HCT116 (cell line): ENCODE measurements around the gene C4BPA. TPM values are rescaled to one million over a fixed set of nuclear protein-coding genes. Genes with fewer than 3 reads are reported as not detected.

Source experiments
- ATAC-seq: fragments of 200-7000 bp; cut with Tn5 transposase; 2 replicates; pipeline ENCODE4 v1.9.1; 2020; ENCODE audit warnings: mild to moderate bottlenecking, moderate library complexity
- BruUV-seq: library from RNA; stranded (reverse); fragments of 400-500 nt; replicated peaks from 2 replicates; lab custom pipeline; 2021; lab: Mats Ljungman, UMichigan
- CTCF ChIA-PET: fragments of 300-600 bp; sonication (Branson Sonifier 250); formaldehyde crosslinking; loops from one replicate; lab custom pipeline; 2021; ENCODE audit warnings: antibody characterized with exemption; lab: Charles Lee
- POLR2A ChIA-PET: fragments of 300-600, 350-600 bp; sonication (Branson Sonifier 250); formaldehyde crosslinking; loops from one replicate; lab custom pipeline; 2021; ENCODE audit warnings: antibody characterized with exemption; lab: Charles Lee
- RAD21 ChIA-PET, 2 experiments: fragments of 300-600 bp; sonication (Branson Sonifier 250); formaldehyde crosslinking; loops; one replicate each; lab custom pipeline; 2023; ENCODE audit warnings: low total read pairs in 2 of 2; ENCODE audit not compliant: uncharacterized antibody in 2 of 2, unreplicated experiment in 2 of 2, low non-redundant PET in 1 of 2; lab: Charles Lee
- DNase-seq: peaks from one replicate; pipeline ENCODE4 v3.0.0-alpha.2; 2010; ENCODE audit warnings: low read depth, low spot score
- H2AFZ ChIP-seq: fragments of 200-600 bp; shearing (Covaris generic), sonication (generic); 2 replicates; pipeline ENCODE4 v1.6.1; 2017; ENCODE audit warnings: low read depth, mixed run types, mixed read lengths, antibody characterized with exemption, low read length; ENCODE audit not compliant: poor library complexity, severe bottlenecking
- H3K27ac ChIP-seq: 2 replicates; pipeline ENCODE4 v1.5.1; 2012; ENCODE audit warnings: low read depth, low read length
- H3K27me3 ChIP-seq: fragments of 200-600 bp; sonication (generic); 2 replicates; pipeline ENCODE4 v1.6.1; 2016; ENCODE audit warnings: mixed run types, low read length, mixed read lengths; ENCODE audit not compliant: insufficient read depth
- H3K36me3 ChIP-seq, 2 experiments: fragments of 200-500 bp in 1 of 2; fragments of 200-600 bp in 1 of 2; sonication (Bioruptor generic) in 1 of 2; sonication (generic) in 1 of 2; 2 replicates each; pipeline versions ENCODE4 v1.5.1 to v1.6.1; 2014 to 2016; ENCODE audit warnings: low read length in 2 of 2, inconsistent platforms in 1 of 2, mixed read lengths in 1 of 2, mixed run types in 1 of 2; ENCODE audit not compliant: insufficient read depth in 2 of 2, control insufficient read depth in 1 of 2
- H3K4me1 ChIP-seq, 2 experiments: fragments of 200-600 bp in 1 of 2; sonication (generic) in 1 of 2; 2 replicates each; pipeline versions ENCODE4 v1.5.1 to v1.6.1; 2012 to 2017; ENCODE audit warnings: low read length in 2 of 2, inconsistent platforms in 1 of 2, mild to moderate bottlenecking in 1 of 2, mixed read lengths in 1 of 2, mixed run types in 1 of 2, moderate library complexity in 1 of 2; ENCODE audit not compliant: insufficient read depth in 2 of 2, control insufficient read depth in 1 of 2
- H3K4me2 ChIP-seq: fragments of 200-600 bp; sonication (generic); 2 replicates; pipeline ENCODE4 v1.6.1; 2017; ENCODE audit warnings: mixed run types, low read length, mixed read lengths
- H3K4me3 ChIP-seq, 2 experiments: fragments of 200-600 bp in 1 of 2; sonication (generic) in 1 of 2; replicated peaks in 1 of 2; 2 replicates each; pipeline ENCODE4 v1.5.1; 2011 to 2016; ENCODE audit warnings: low read length in 2 of 2, control low read depth in 1 of 2, low read depth in 1 of 2, mild to moderate bottlenecking in 1 of 2, mixed read lengths in 1 of 2, mixed run types in 1 of 2
- H3K79me2 ChIP-seq: fragments of 200-600 bp; sonication (generic); 2 replicates; pipeline ENCODE4 v1.6.1; 2017; ENCODE audit warnings: mild to moderate bottlenecking, mixed run types, low read length, moderate library complexity, mixed read lengths; ENCODE audit not compliant: insufficient read depth
- H3K9ac ChIP-seq: fragments of 200-600 bp; sonication (generic); 2 replicates; pipeline ENCODE4 v1.6.1; 2016; ENCODE audit warnings: low read length, mixed read lengths
- H3K9me2 ChIP-seq: fragments of 200-600 bp; sonication (generic), shearing (Covaris generic); 2 replicates; pipeline ENCODE4 v1.6.1; 2017; ENCODE audit warnings: mixed run types, mild to moderate bottlenecking, moderate library complexity; ENCODE audit not compliant: insufficient read depth
- H3K9me3 ChIP-seq, 2 experiments: fragments of 200-500 bp in 1 of 2; fragments of 200-600 bp in 1 of 2; sonication (Bioruptor generic) in 1 of 2; sonication (generic) in 1 of 2; 2 replicates each; pipeline ENCODE4 v1.6.1; 2014 to 2017; ENCODE audit warnings: low read length in 2 of 2, mixed read lengths in 2 of 2, inconsistent platforms in 1 of 2, low read depth in 1 of 2, mild to moderate bottlenecking in 1 of 2, mixed run types in 1 of 2, moderate library complexity in 1 of 2; ENCODE audit not compliant: control insufficient read depth in 1 of 2, insufficient read depth in 1 of 2
- H4K20me1 ChIP-seq: fragments of 200-600 bp; sonication (generic), shearing (Covaris generic); 2 replicates; pipeline ENCODE4 v1.6.1; 2017; ENCODE audit warnings: mixed run types, mild to moderate bottlenecking, moderate library complexity; ENCODE audit not compliant: insufficient read depth
- EGR1 ChIP-seq: IDR thresholded peaks from 2 replicates; pipeline ENCODE4 v1.6.1; 2012; ENCODE audit warnings: low read depth
- ELF1 ChIP-seq: IDR thresholded peaks from 2 replicates; pipeline ENCODE4 v1.6.1; 2012; ENCODE audit warnings: low read depth, borderline replicate concordance
- RAD21 ChIP-seq: IDR thresholded peaks from 2 replicates; pipeline ENCODE4 v1.6.1; 2012; ENCODE audit warnings: low read depth, mild to moderate bottlenecking
- SP1 ChIP-seq: IDR thresholded peaks from 2 replicates; pipeline ENCODE4 v1.6.1; 2012; ENCODE audit warnings: low read depth
- ZFX ChIP-seq: fragments of 450-650 bp; IDR thresholded peaks from 2 replicates; pipeline ENCODE4 v1.6.1; 2017
- intact Hi-C: fragments of 100-400 bp; cut with micrococcal nuclease; formaldehyde crosslinking; loops from 2 replicates; pipeline ENCODE4 v1.10.0; 2022
- total RNA-seq: library from RNA; stranded (reverse); gene quantifications from one replicate; pipeline ENCODE4 v1.2.1, GENCODE V29; 2021; ENCODE audit not compliant: unreplicated experiment

The C4BPA gene
- total RNA-seq, 1 experiment from 2014 or later = 0.32 TPM

DNA sequence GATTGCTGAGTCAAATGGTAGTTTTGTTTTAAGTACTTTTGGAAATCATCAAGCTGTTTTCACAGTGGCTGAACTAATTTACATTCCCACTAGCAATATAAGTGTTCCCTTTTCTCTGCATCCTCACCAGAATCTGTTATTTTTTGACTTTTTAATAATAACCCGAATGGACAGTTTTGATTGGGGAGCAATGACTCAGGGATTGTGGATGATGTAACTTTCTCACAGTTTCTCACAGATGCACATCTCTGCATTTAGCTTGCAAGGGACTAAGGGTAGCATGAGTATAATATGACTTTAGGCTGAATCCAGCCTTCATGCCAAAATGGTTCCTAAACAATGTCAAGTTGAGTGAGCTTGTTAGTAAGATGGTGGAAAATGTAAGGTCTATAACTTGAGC lies 90.2 kb downstream of the C4BPA start:
- no peak for DNase-seq
- ChIA-PET CTCF (no interaction called here), RAD21 (no interaction called here), POLR2A (no interaction called here)
- H3K79me2 ChIP-seq = no peaks in the 10 kb centered on the region
- no peaks in the 10 kb centered on the region for H3K4me1 ChIP-seq
- no peaks in the 10 kb centered on the region for H3K36me3 ChIP-seq
- H3K9ac ChIP-seq = no peak overlapping the region
- H3K27me3 ChIP-seq = no peaks in the 10 kb centered on the region
- ATAC-seq = no peak
- BruUV-seq = no TSS peak
- no peaks in the 10 kb centered on the region for H3K9me3 ChIP-seq
- no peak overlapping the region for H3K4me2 ChIP-seq
- no peaks in the 10 kb centered on the region for H3K9me2 ChIP-seq
- no peak overlapping the region for H2AFZ ChIP-seq
- intact Hi-C loops = no loop called here
- H3K27ac ChIP-seq = no peak overlapping the region
- H3K4me3 ChIP-seq = no peak overlapping the region
- no peak for TF ChIP-seq ELF1
- TF ChIP-seq ZFX = no peak
- TF ChIP-seq EGR1 = no peak
- no peak for TF ChIP-seq SP1
- no peak for TF ChIP-seq RAD21
- H4K20me1 ChIP-seq = no peaks in the 10 kb centered on the region

Other genes starting within 250 kb of the C4BPA start
- not detected for gene IL20, start 238.6 kb upstream of the C4BPA start, total RNA-seq
- not detected for gene IL24, start 206.8 kb upstream of the C4BPA start, total RNA-seq
- 0.61 TPM for gene FCMR, start 182.3 kb upstream of the C4BPA start, total RNA-seq
- gene PIGR, start 157.8 kb upstream of the C4BPA start, total RNA-seq = 2.6 TPM
- not detected for gene FCAMR, start 133.8 kb upstream of the C4BPA start, total RNA-seq
- 3.6 TPM for gene C1orf116, start 71.5 kb upstream of the C4BPA start, total RNA-seq
- gene YOD1, start 53.0 kb upstream of the C4BPA start, total RNA-seq = 13.6 TPM
- gene PFKFB2, start 51.0 kb upstream of the C4BPA start, total RNA-seq = 13.9 TPM
- not detected for gene C4BPB, start 15.4 kb upstream of the C4BPA start, total RNA-seq
- 75.4 TPM for gene CD55, start 217.4 kb downstream of the C4BPA start, total RNA-seq